HL-60/S4 treated with phorbol 12-myristate 13-acetate at 8.2 ng/mL for 4 days and 3 days (cell line): ENCODE results near the gene CYP4Z1.
"Not testable (repeated sequence)": the region's sequence is repeated elsewhere in the genome, so short reads cannot be mapped to it uniquely, and the experiment has no call there.

Source experiments
- in situ Hi-C: fragments of 300-500 bp; cut with MboI; formaldehyde crosslinking; loops from 2 replicates; pipeline ENCODE4 v1.15.0; 2022; ENCODE audit warnings: low sequenced_read_pairs

CYP4Z1 gene

GRCh38 chr1:47128221-47128620 is 61.2 kb downstream of the CYP4Z1 start:
- in situ Hi-C loops = no loop called here

GRCh38 chr1:47128854-47129253 is 61.8 kb downstream of the CYP4Z1 start:
- in situ Hi-C loops = not testable (repeated sequence)

- in situ Hi-C loops = not testable (repeated sequence)
Observed at GRCh38 chr1:47129489-47130230, 62.6 kb downstream of the CYP4Z1 start.

GRCh38 chr1:47132665-47133064 is 65.6 kb downstream of the CYP4Z1 start:
- in situ Hi-C loops = not testable (repeated sequence)

- in situ Hi-C loops = no loop called here
Observed at GRCh38 chr1:47137198-47137597, 70.2 kb downstream of the CYP4Z1 start, which contains the start of gene CYP4A22. Gene CYP4A22 (plus strand): TSS chr1:47137441. CDS start chr1:47137486, 45 bp downstream.

GRCh38 chr1:47137925-47138615 is 71.0 kb downstream of the CYP4Z1 start:
- in situ Hi-C loops = no loop called here

GRCh38 chr1:47140358-47140757 is 73.3 kb downstream of the CYP4Z1 start:
- in situ Hi-C loops = not testable (repeated sequence)

GRCh38 chr1:47143654-47144053 is 76.6 kb downstream of the CYP4Z1 start:
- in situ Hi-C loops = not testable (repeated sequence)

GRCh38 chr1:47146495-47146894 is 79.5 kb downstream of the CYP4Z1 start:
- in situ Hi-C loops = not testable (repeated sequence)

GRCh38 chr1:47147047-47147785 is 80.2 kb downstream of the CYP4Z1 start:
- in situ Hi-C loops = no loop called here

GRCh38 chr1:47149162-47149561 is 82.1 kb downstream of the CYP4Z1 start:
- in situ Hi-C loops = not testable (repeated sequence)

GRCh38 chr1:47156457-47156856 is 89.4 kb downstream of the CYP4Z1 start:
- in situ Hi-C loops = not testable (repeated sequence)

- in situ Hi-C loops = not testable (repeated sequence)
Observed at GRCh38 chr1:47157957-47158356, 90.9 kb downstream of the CYP4Z1 start.

GRCh38 chr1:47160716-47161115 is 93.7 kb downstream of the CYP4Z1 start:
- in situ Hi-C loops = no loop called here

- in situ Hi-C loops = no loop called here
Observed at GRCh38 chr1:47161298-47162040, 94.4 kb downstream of the CYP4Z1 start.

GRCh38 chr1:47164552-47164951 is 97.5 kb downstream of the CYP4Z1 start:
- in situ Hi-C loops = no loop called here
